HEK293T (cell line): Measurements from ENCODE around the gene ASIC5.

Experiments used
- ELF4 ChIP-seq: fragments of 450-650 bp; IDR thresholded peaks from 2 replicates; pipeline ENCODE4 v1.6.1; 2017; ENCODE audit warnings: antibody characterized with exemption
- FOXA1 ChIP-seq: fragments of 450-650 bp; IDR thresholded peaks from 2 replicates; pipeline ENCODE4 v1.6.1; 2016; ENCODE audit warnings: mild to moderate bottlenecking
- FOXM1 ChIP-seq: fragments of 450-650 bp; IDR thresholded peaks from 2 replicates; pipeline ENCODE4 v1.6.1; 2017; ENCODE audit warnings: mild to moderate bottlenecking, borderline replicate concordance
- HDGF ChIP-seq: fragments of 450-650 bp; IDR thresholded peaks from 2 replicates; pipeline ENCODE4 v1.6.1; 2017; ENCODE audit warnings: antibody characterized with exemption, borderline replicate concordance
- L3MBTL2 ChIP-seq: fragments of 450-650 bp; conservative IDR thresholded peaks from 2 replicates; pipeline ENCODE4 v1.6.1; 2016; ENCODE audit warnings: mild to moderate bottlenecking
- SP1 ChIP-seq: fragments of 450-650 bp; IDR thresholded peaks from 2 replicates; pipeline ENCODE4 v1.6.1; 2017

GRCh38 chr4:155903453-155903852, 37.4 kb upstream of the ASIC5 start, which contains the start of gene TDO2:
- TF ChIP-seq L3MBTL2 (no peak), FOXA1 (no peak), HDGF (no peak), SP1 (no peak), FOXM1 (no peak), ELF4 (no peak)
